Measurements from ENCODE around the gene ICAM3.

- TF ChIP-seq EZH2 (IDR thresholded peaks at IDR 0.05) (no peak), POLR2AphosphoS5 (IDR thresholded peaks at IDR 0.05; ENCODE audit: borderline replicate concordance, low read depth, low read length) (no peak), FOXP2 (optimal IDR thresholded peaks at IDR 0.05; ENCODE audit: control extremely low read depth, extremely low read length, insufficient read depth) (no peak)
These were observed 46.4 kb downstream of the ICAM3 start for GRCh38 chr19:10292789-10293636.
